ENCODE measurements around the gene LRRC31. TPM values are rescaled to one million over a fixed set of nuclear protein-coding genes. Genes with fewer than 3 reads are reported as not detected.

Gene LRRC31
- total RNA-seq, 6 experiments from 2014 or later, result not detected

GRCh38 chr3:169863458-169863899 is 6.3 kb downstream of the LRRC31 start:
- Mint-ChIP-seq H3K4me1 (ENCODE audit: low read depth) (peaks cover 6% of the 10 kb centered on the region; the same call in 1 of the 2 replicates), H3K27ac (no peak overlapping the region), H3K36me3 (ENCODE audit: low read depth) (no peaks in the 10 kb centered on the region), H3K4me3 (no peak overlapping the region), H3K9me3 (no peaks in the 10 kb centered on the region), H3K27me3 (ENCODE audit: insufficient read depth) (peaks cover 9% of the 10 kb centered on the region)
- TF ChIP-seq CTCF (IDR thresholded peaks at IDR 0.05), result peak; percentile 97
- DNase-seq, result peak; percentile 55

- no peak for DNase-seq
- H3K27ac Mint-ChIP-seq, result no peak overlapping the region
- H3K4me3 Mint-ChIP-seq, result no peak overlapping the region
- no peaks in the 10 kb centered on the region for H3K9me3 Mint-ChIP-seq
- peaks cover 6% of the 10 kb centered on the region; the same call in 1 of the 2 replicates for H3K4me1 Mint-ChIP-seq (ENCODE audit: low read depth)
- H3K36me3 Mint-ChIP-seq (ENCODE audit: low read depth), result no peaks in the 10 kb centered on the region
- TF ChIP-seq CTCF (IDR thresholded peaks at IDR 0.05), result no peak
- H3K27me3 Mint-ChIP-seq (ENCODE audit: insufficient read depth), result peaks cover 8% of the 10 kb centered on the region
These were observed 7.9 kb downstream of the LRRC31 start for GRCh38 chr3:169861871-169862270.

- Mint-ChIP-seq H3K4me1 (ENCODE audit: low read depth) (no peaks in the 10 kb centered on the region), H3K27ac (no peak overlapping the region), H3K9me3 (no peaks in the 10 kb centered on the region), H3K4me3 (no peak overlapping the region), H3K27me3 (ENCODE audit: insufficient read depth) (peaks cover 19% of the 10 kb centered on the region), H3K36me3 (ENCODE audit: low read depth) (no peaks in the 10 kb centered on the region)
- DNase-seq, result no peak
- no peak for TF ChIP-seq CTCF (IDR thresholded peaks at IDR 0.05)
These were observed 11.9 kb downstream of the LRRC31 start for GRCh38 chr3:169857811-169858210.

GRCh38 chr3:169855514-169855913 is 14.2 kb downstream of the LRRC31 start:
- no peaks in the 10 kb centered on the region for H3K9me3 Mint-ChIP-seq
- H3K4me1 Mint-ChIP-seq (ENCODE audit: low read depth), result no peaks in the 10 kb centered on the region
- H3K27ac Mint-ChIP-seq, result no peak overlapping the region
- H3K27me3 Mint-ChIP-seq (ENCODE audit: insufficient read depth), result peaks cover 19% of the 10 kb centered on the region
- TF ChIP-seq CTCF (IDR thresholded peaks at IDR 0.05), result no peak
- no peak overlapping the region for H3K4me3 Mint-ChIP-seq
- no peaks in the 10 kb centered on the region for H3K36me3 Mint-ChIP-seq (ENCODE audit: low read depth)
- DNase-seq, result no peak

GRCh38 chr3:169850618-169851017 is 19.1 kb downstream of the LRRC31 start:
- H3K9me3 Mint-ChIP-seq, result no peaks in the 10 kb centered on the region
- TF ChIP-seq CTCF (IDR thresholded peaks at IDR 0.05), result no peak
- no peaks in the 10 kb centered on the region for H3K36me3 Mint-ChIP-seq (ENCODE audit: low read depth)
- no peak for DNase-seq
- H3K4me3 Mint-ChIP-seq, result no peak overlapping the region
- no peak overlapping the region for H3K27ac Mint-ChIP-seq
- peaks cover 22% of the 10 kb centered on the region for H3K4me1 Mint-ChIP-seq (ENCODE audit: low read depth)
- peaks cover 12% of the 10 kb centered on the region for H3K27me3 Mint-ChIP-seq (ENCODE audit: insufficient read depth)

- Mint-ChIP-seq H3K9me3 (no peaks in the 10 kb centered on the region), H3K4me3 (no peak overlapping the region), H3K27me3 (ENCODE audit: insufficient read depth) (peaks cover 5% of the 10 kb centered on the region; the same call in 1 of the 2 replicates), H3K4me1 (ENCODE audit: low read depth) (peaks cover 22% of the 10 kb centered on the region), H3K36me3 (ENCODE audit: low read depth) (no peaks in the 10 kb centered on the region), H3K27ac (no peak overlapping the region)
- no peak for TF ChIP-seq CTCF (IDR thresholded peaks at IDR 0.05)
- no peak for DNase-seq
These were observed 21.0 kb downstream of the LRRC31 start for GRCh38 chr3:169848741-169849140.
